ENCODE data around the gene USP46.

GRCh38 chr4:52600275-52600674 lies 58.8 kb downstream of the USP46 start:
- TF ChIP-seq, protein P1, sequence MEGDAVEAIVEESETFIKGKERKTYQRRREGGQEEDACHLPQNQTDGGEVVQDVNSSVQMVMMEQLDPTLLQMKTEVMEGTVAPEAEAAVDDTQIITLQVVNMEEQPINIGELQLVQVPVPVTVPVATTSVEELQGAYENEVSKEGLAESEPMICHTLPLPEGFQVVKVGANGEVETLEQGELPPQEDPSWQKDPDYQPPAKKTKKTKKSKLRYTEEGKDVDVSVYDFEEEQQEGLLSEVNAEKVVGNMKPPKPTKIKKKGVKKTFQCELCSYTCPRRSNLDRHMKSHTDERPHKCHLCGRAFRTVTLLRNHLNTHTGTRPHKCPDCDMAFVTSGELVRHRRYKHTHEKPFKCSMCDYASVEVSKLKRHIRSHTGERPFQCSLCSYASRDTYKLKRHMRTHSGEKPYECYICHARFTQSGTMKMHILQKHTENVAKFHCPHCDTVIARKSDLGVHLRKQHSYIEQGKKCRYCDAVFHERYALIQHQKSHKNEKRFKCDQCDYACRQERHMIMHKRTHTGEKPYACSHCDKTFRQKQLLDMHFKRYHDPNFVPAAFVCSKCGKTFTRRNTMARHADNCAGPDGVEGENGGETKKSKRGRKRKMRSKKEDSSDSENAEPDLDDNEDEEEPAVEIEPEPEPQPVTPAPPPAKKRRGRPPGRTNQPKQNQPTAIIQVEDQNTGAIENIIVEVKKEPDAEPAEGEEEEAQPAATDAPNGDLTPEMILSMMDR (IDR thresholded peaks at IDR 0.05; ENCODE audit: insufficient read depth, low read depth, low read length) = no peak
- TF ChIP-seq EZH2 (IDR thresholded peaks at IDR 0.05; ENCODE audit: insufficient read depth, low read length) = no peak

Data from astrocyte (in vitro differentiated cells and primary cell).